COR-L47 (cell line): Measurements from ENCODE around the gene PER3.

Source experiments
- DNase-seq: peaks from one replicate; lab custom pipeline; 2025; lab: John Stamatoyannopoulos, UW

The PER3 gene

DNA sequence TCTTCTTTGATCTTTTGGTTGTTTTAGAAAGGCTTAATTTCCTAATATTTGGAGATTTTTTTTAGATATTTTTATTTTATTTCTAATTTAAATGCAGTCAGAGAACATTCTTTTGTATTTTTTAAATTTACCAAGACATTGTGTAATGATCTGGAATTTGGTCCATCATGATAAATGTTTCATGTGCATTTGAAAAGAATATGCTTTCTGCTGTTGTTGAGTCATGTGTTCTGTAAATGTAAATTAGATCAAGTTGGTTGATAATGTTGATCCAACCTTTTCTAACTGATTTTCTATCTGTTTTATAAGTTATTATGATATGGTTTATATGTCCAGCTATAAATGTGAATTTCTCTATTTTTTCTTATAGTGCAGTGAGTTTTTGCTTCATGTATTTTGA, 48.9 kb downstream of the PER3 start:
- DNase-seq: no peak

- DNase-seq: no peak
These were observed 54.6 kb downstream of the PER3 start for GRCh38 chr1:7838714-7839113.

GRCh38 chr1:7839526-7839925, 55.4 kb downstream of the PER3 start:
- DNase-seq: no peak

GRCh38 chr1:7842517-7842916, 58.4 kb downstream of the PER3 start:
- no peak for DNase-seq

- DNase-seq: no peak
These were observed 61.7 kb downstream of the PER3 start for GRCh38 chr1:7845761-7846160.

DNA sequence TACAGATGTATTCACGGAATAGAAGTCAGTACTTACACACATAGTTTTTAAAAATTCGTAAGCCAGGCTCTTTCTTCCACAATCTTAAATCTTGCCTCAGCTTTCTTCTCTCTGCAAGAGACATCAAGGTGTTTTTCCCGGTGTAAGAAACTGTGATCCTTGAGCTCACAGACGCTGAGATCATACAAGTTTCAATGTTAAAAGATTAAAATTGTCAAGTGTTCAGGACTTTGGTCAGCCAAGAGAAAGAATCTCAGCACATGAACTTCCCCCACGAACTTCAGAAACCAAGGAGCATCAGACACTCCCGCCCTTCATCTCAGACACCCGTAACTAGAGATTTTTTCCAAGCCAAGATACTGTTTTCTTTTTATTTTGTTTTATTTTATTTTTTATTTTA, 62.6 kb downstream of the PER3 start:
- DNase-seq: no peak

- DNase-seq: no peak
These were observed 63.5 kb downstream of the PER3 start for GRCh38 chr1:7847599-7847998.

- no peak for DNase-seq
These were observed 66.7 kb downstream of the PER3 start for GRCh38 chr1:7850786-7851185.

DNA sequence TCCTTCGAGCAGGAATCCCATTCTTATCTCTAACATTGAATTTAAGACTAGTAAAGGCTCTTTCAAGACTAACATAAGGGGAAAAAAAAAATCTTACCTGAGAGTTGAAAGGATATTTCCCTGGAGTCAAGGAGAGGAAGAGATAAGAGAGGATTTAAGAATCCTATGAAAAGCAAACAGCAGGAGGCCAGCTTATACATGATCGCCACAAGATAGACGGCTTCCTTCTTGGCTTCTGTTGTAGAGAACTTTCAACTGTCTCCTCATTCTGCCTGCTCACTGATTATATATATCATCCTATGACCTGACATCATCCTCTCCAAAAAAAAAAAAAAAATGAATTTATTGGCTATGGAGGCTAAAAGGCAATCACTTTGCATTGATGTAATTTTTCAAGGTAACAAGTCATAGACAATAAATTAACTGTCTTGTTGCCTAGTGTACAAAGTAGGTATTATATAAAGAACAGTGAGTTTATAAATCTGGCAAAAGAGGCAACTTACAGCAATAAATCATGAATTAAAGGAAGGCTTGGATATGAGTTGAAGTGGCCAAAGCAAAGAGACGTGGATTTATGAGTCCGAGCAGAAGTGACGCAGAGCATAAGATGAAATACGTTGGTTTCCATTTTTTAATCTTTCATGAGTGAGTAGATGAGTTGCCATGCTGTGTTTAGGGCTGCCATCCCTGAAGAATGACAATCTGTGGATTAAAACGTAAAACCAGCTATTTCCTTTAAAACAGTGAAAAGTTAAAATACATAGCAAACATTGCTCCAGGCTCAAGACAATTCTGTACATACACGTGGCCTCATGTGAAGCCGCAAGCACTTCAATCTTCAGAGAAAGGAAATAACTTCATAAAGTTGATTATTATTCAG, 69.0 kb downstream of the PER3 start, which contains the start of gene UTS2:
Gene UTS2, minus strand, starts transcription at position 262 of the 880 bp plus-strand sequence. Its CDS starts 62 bp downstream, at position 200.
- no peak for DNase-seq

GRCh38 chr1:7853684-7854026, 69.6 kb downstream of the PER3 start:
- no peak for DNase-seq

DNA sequence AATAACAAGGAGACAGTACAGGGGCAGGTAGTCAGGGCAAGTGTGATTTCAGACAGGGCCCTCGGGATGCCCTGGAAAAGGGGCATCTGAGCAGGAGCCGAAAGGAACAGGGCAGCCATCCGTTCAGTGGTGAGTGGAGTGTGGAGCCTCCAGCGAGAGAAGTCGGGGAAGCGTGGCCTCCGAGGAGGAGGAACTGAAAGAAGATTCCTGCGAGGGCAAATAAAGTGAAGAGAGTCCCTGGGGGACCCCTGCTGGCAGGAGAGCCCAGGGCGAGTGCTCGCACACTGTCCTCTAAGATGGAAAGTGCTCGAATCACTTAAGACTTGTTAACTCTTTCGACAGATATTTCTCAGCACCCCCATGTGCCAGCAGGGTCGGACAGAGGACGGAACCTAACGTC, 72.3 kb downstream of the PER3 start:
- DNase-seq: no peak

- DNase-seq: no peak
These were observed 72.9 kb downstream of the PER3 start for GRCh38 chr1:7857000-7857399.

- DNase-seq: no peak
These were observed 73.9 kb downstream of the PER3 start for GRCh38 chr1:7857985-7858384.

DNA sequence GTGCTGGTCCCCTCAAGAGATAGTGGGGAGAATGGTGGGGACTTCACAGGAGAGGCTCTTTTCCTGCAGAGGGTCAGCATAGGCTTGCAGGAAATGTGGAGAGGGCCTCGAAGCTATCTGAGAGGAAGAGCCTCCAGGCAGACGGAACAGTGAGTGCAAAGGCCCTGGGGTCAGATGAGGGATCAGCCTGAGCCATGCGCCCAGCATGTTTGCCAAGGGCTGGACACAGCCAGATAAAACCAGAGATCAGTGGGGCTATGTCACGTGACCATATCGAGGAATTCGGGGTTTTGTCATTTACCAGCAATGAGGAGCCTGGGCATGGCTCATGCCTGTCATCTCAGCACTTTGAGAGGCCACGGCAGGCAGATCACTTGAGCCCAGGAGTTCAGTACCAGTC, 75.3 kb downstream of the PER3 start:
- DNase-seq: no peak

GRCh38 chr1:7860130-7860529, 76.0 kb downstream of the PER3 start:
- DNase-seq: no peak

- DNase-seq: no peak
These were observed 77.4 kb downstream of the PER3 start for GRCh38 chr1:7861452-7861851.

GRCh38 chr1:7862211-7863060, 78.3 kb downstream of the PER3 start:
- DNase-seq: no peak

- no peak for DNase-seq
These were observed 79.8 kb downstream of the PER3 start for GRCh38 chr1:7863756-7864328.

DNA sequence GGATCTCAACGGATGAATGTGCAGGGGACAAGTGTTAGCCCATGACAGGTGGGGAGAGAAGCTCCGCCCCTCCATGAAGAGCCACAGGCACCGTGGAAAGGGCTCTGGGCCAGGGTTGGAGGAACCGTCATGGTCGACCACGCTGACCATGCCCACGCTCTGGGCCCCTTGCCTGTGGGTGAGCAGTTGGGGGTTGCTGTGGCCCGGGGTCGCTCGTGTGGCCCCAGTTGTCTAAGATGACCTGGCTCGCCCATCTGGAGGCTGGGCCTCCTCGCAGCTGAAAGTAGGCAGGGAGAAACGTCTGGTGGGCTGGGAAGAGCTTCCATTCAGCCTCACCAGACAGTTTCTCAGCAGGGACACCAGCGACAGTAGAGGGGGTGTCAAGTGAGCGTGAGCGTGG, 81.9 kb downstream of the PER3 start:
- DNase-seq: no peak

GRCh38 chr1:7868070-7868780, 84.1 kb downstream of the PER3 start:
- DNase-seq: no peak

GRCh38 chr1:7869136-7869920, 85.2 kb downstream of the PER3 start:
- no peak for DNase-seq
